K562 (cell line): ENCODE measurements around the gene KLK6. TPM values are rescaled to one million over a fixed set of nuclear protein-coding genes. Genes with fewer than 3 reads are reported as not detected.

Source experiments
- ATAC-seq: fragments of 200-7000 bp; cut with Tn5 transposase; 3 replicates; pipeline ENCODE4 v1.9.1; 2020; ENCODE audit warnings: moderate library complexity
- BruUV-seq: library from RNA; stranded (reverse); fragments of 400-500 nt; replicated peaks from 2 replicates; lab custom pipeline; 2021; lab: Mats Ljungman, UMichigan
- CTCF ChIA-PET: fragments of 300-600 bp; formaldehyde crosslinking; extraction: SDS; loops from one replicate; lab custom pipeline; 2021; ENCODE audit warnings: low intra/inter-chr PET ratio; lab: Yijun Ruan, JAX
- POLR2A ChIA-PET: fragments of 300-600, 350-650 bp; sonication (Branson Sonifier 250); formaldehyde crosslinking; extraction: SDS; loops from one replicate; lab custom pipeline; 2021; ENCODE audit warnings: antibody characterized with exemption, inconsistent platforms; lab: Yijun Ruan, JAX
- DNase-seq, 4 experiments: peaks; one replicate each; pipeline versions ENCODE4 v3.0.0 to v3.0.0-alpha.2; 2011 to 2018; ENCODE audit warnings: low spot score in 3 of 4, mixed read lengths in 3 of 4; ENCODE audit errors: extremely low read depth in 1 of 4
- FAIRE-seq: peaks from 2 replicates; lab custom pipeline; 2011; peaks lifted over from hg19 to GRCh38; lab: Jason Lieb, UNC
- H2AFZ ChIP-seq: 2 replicates; pipeline ENCODE4 v1.6.0; 2011; ENCODE audit warnings: low read depth, low read length, control low read depth, inconsistent platforms
- H3K27ac ChIP-seq: fragments of 200-600 bp; 3 replicates; pipeline ENCODE4 v1.8.0; 2011; ENCODE audit warnings: low read depth, mild to moderate bottlenecking, control low read depth, inconsistent platforms, low read length, moderate library complexity, mixed read lengths; ENCODE audit errors: extremely low read depth
- H3K27me3 ChIP-seq, 2 experiments: fragments of 300-600 bp in 1 of 2; 2 replicates in 1 of 2; 3 replicates in 1 of 2; pipeline versions ENCODE4 v1.6.0 to v1.8.0; 2011; ENCODE audit warnings: inconsistent platforms in 2 of 2, low read length in 2 of 2, mild to moderate bottlenecking in 1 of 2, mixed read lengths in 1 of 2, moderate library complexity in 1 of 2; ENCODE audit not compliant: control insufficient read depth in 2 of 2, insufficient read depth in 2 of 2
- H3K36me3 ChIP-seq: fragments of 300-600 bp; 3 replicates; pipeline ENCODE4 v1.8.0; 2011; ENCODE audit warnings: mild to moderate bottlenecking, low read length, inconsistent platforms; ENCODE audit not compliant: control insufficient read depth, insufficient read depth
- H3K4me1 ChIP-seq, 2 experiments: fragments of 200-600 bp in 1 of 2; replicated peaks in 1 of 2; 2 replicates in 1 of 2; 3 replicates in 1 of 2; pipeline versions ENCODE4 v1.5.1 to v1.8.0; 2011; ENCODE audit warnings: inconsistent platforms in 2 of 2, low read length in 2 of 2, mild to moderate bottlenecking in 1 of 2, mixed read lengths in 1 of 2, moderate library complexity in 1 of 2; ENCODE audit not compliant: control insufficient read depth in 2 of 2, insufficient read depth in 2 of 2
- H3K4me2 ChIP-seq: 2 replicates; pipeline ENCODE4 v1.6.1; 2011; ENCODE audit warnings: low read length, control low read depth, inconsistent platforms, mixed read lengths; ENCODE audit not compliant: insufficient read depth
- H3K4me3 ChIP-seq: fragments of 200-600 bp; sonication (generic), shearing (Covaris generic); 2 replicates; pipeline ENCODE4 v1.5.1; 2016; ENCODE audit warnings: control low read depth, inconsistent platforms
- H3K79me2 ChIP-seq: fragments of 200-600 bp; 3 replicates; pipeline ENCODE4 v1.8.0; 2011; ENCODE audit warnings: low read length, inconsistent platforms; ENCODE audit not compliant: control insufficient read depth, insufficient read depth
- H3K9ac ChIP-seq, 2 experiments: 2 replicates each; pipeline versions ENCODE4 v1.6.0 to v1.6.1; 2011; ENCODE audit warnings: low read depth in 2 of 2, low read length in 2 of 2, control low read depth in 1 of 2, inconsistent platforms in 1 of 2, mild to moderate bottlenecking in 1 of 2, mixed read lengths in 1 of 2; ENCODE audit not compliant: insufficient read depth in 1 of 2
- H3K9me1 ChIP-seq: one replicate; pipeline ENCODE4 v1.6.0; 2011; ENCODE audit warnings: inconsistent platforms, mild to moderate bottlenecking, low read length, moderate library complexity; ENCODE audit not compliant: control insufficient read depth, insufficient read depth
- H3K9me3 ChIP-seq: replicated peaks from 2 replicates; pipeline ENCODE4 v1.5.1; 2011; ENCODE audit warnings: low read depth, low read length, inconsistent platforms; ENCODE audit not compliant: control insufficient read depth, insufficient read depth
- H4K20me1 ChIP-seq: replicated peaks from 2 replicates; pipeline ENCODE4 v1.6.1; 2011; ENCODE audit warnings: low read length, inconsistent platforms, mixed read lengths; ENCODE audit not compliant: control insufficient read depth, insufficient read depth
- CHD2 ChIP-seq: IDR thresholded peaks from 2 replicates; pipeline ENCODE4 v1.6.1; 2011; ENCODE audit warnings: low read depth, low read length
- CHD4 ChIP-seq: fragments of 200-600 bp; sonication (generic); IDR thresholded peaks from 3 replicates; pipeline ENCODE4 v1.6.1; 2012; ENCODE audit warnings: low read depth, mild to moderate bottlenecking, mixed read lengths, low read length, inconsistent platforms; ENCODE audit not compliant: insufficient read depth, insufficient replicate concordance, poor library complexity, severe bottlenecking
- FOXJ2 ChIP-seq: fragments of 200-800 bp; sonication (Bioruptor generic); IDR thresholded peaks from 2 replicates; pipeline ENCODE4 v1.6.1; 2016; ENCODE audit warnings: missing genetic modification characterization, missing compliant biosample characterization
- GMEB1 ChIP-seq: fragments of 250-450 bp; sonication (Bioruptor Pico); IDR thresholded peaks from 2 replicates; pipeline ENCODE4 v1.4.0; 2020; ENCODE audit warnings: mild to moderate bottlenecking
- ILF3 ChIP-seq: fragments of 450-650 bp; IDR thresholded peaks from 2 replicates; pipeline ENCODE4 v1.6.1; 2018; ENCODE audit warnings: antibody characterized with exemption, mild to moderate bottlenecking, moderate library complexity, borderline replicate concordance
- IRF2 ChIP-seq: sonication (generic); formaldehyde crosslinking; IDR thresholded peaks from 2 replicates; pipeline ENCODE4 v1.8.1; 2022; ENCODE audit warnings: mild to moderate bottlenecking, missing genetic modification reagents
- KLF10 ChIP-seq: fragments of 250-450 bp; sonication (Bioruptor Pico); IDR thresholded peaks from 2 replicates; pipeline ENCODE4 v1.6.1; 2021; ENCODE audit warnings: matching md5 sums
- MAX ChIP-seq: sonication (generic); formaldehyde crosslinking; IDR thresholded peaks from 2 replicates; pipeline ENCODE4 v1.9.0; 2022; ENCODE audit warnings: mild to moderate bottlenecking, missing genetic modification reagents
- MAZ ChIP-seq, 2 experiments: fragments of 450-650 bp in 1 of 2; sonication (generic) in 1 of 2; formaldehyde crosslinking; IDR thresholded peaks in 1 of 2; conservative IDR thresholded peaks in 1 of 2; 2 replicates each; pipeline versions ENCODE4 v1.4.0 to v1.5.0; 2020; ENCODE audit warnings: mild to moderate bottlenecking in 1 of 2, missing genetic modification reagents in 1 of 2
- MLLT1 ChIP-seq, 2 experiments: fragments of 450-650 bp; IDR thresholded peaks; 2 replicates each; pipeline ENCODE4 v1.6.1; 2016
- SMARCA4 ChIP-seq: fragments of 450-650 bp; IDR thresholded peaks from 2 replicates; pipeline ENCODE4 v1.6.1; 2016
- SRSF3 ChIP-seq: fragments of 200-400 bp; formaldehyde crosslinking; IDR thresholded peaks from 2 replicates; pipeline ENCODE4 v1.6.1; 2016; ENCODE audit warnings: mild to moderate bottlenecking, low read length, moderate library complexity; ENCODE audit not compliant: insufficient read depth
- TRIM24 ChIP-seq, 2 experiments: fragments of 450-650 bp; IDR thresholded peaks; 2 replicates each; pipeline ENCODE4 v1.6.1; 2016
- ZNF217 ChIP-seq: sonication (generic); formaldehyde crosslinking; IDR thresholded peaks from 2 replicates; pipeline ENCODE4 v1.8.0; 2022; ENCODE audit warnings: mild to moderate bottlenecking, missing genetic modification reagents
- ZNF282 ChIP-seq: sonication (generic); formaldehyde crosslinking; IDR thresholded peaks from 2 replicates; pipeline ENCODE4 v1.8.1; 2023; ENCODE audit warnings: missing genetic modification reagents
- ZNF431 ChIP-seq: sonication (generic); formaldehyde crosslinking; IDR thresholded peaks from 2 replicates; pipeline ENCODE4 v1.8.0; 2022; ENCODE audit warnings: mild to moderate bottlenecking, missing genetic modification reagents
- WGBS: fragments of 100-300 bp; shearing (Covaris generic); methylation state at CpG from one replicate; pipeline ENCODE4 v1.1.6; 2016; ENCODE audit warnings: low coverage, mixed read lengths; ENCODE audit not compliant: insufficient coverage; ENCODE audit errors: missing lambda C conversion rate; 5-methylcytosine and 5-hydroxymethylcytosine counted together
- in situ Hi-C: fragments of 300-500 bp; cut with MboI; formaldehyde crosslinking; loops from 4 replicates; pipeline ENCODE4 v1.15.0; 2018; ENCODE audit warnings: inconsistent platforms, mixed read lengths
- intact Hi-C: fragments of 100-400 bp; cut with micrococcal nuclease; formaldehyde crosslinking; loops from 2 replicates; pipeline ENCODE4 v1.14.2; 2022
- polyA plus RNA-seq, 8 experiments: library from polyadenylated mRNA; depleted of rRNA in 4 of 8; stranded (reverse) in 5 of 8; unstranded in 3 of 8; fragments of >200 nt; fragmentation: Nextera tagmentation in 2 of 8; fragmentation: Illumina TruSeq in 1 of 8; extraction: Ambion mirVana in 2 of 8; extraction: Trizol in 1 of 8; gene quantifications; 2 replicates each; pipeline versions ENCODE4 v1.2.1 to v1.2.3, GENCODE V29; 2011 to 2014; ENCODE audit warnings: inconsistent platforms in 1 of 8, missing spikeins in 1 of 8
- total RNA-seq, 7 experiments: library from RNA; depleted of rRNA in 6 of 7; stranded (reverse); fragments of >200 nt in 6 of 7; fragmentation: Illumina TruSeq in 2 of 7; extraction: Trizol in 2 of 7; gene quantifications; 2 replicates each; pipeline versions ENCODE4 v1.2.1 to v1.2.3, GENCODE V29; 2011 to 2021; ENCODE audit warnings: low replicate concordance in 1 of 7

Gene KLK6
- total and polyA plus RNA-seq, 9 of the 15 experiments (the other 6 are each of a cell fraction or from before 2014, with no cell fraction given) = not detected

DNA sequence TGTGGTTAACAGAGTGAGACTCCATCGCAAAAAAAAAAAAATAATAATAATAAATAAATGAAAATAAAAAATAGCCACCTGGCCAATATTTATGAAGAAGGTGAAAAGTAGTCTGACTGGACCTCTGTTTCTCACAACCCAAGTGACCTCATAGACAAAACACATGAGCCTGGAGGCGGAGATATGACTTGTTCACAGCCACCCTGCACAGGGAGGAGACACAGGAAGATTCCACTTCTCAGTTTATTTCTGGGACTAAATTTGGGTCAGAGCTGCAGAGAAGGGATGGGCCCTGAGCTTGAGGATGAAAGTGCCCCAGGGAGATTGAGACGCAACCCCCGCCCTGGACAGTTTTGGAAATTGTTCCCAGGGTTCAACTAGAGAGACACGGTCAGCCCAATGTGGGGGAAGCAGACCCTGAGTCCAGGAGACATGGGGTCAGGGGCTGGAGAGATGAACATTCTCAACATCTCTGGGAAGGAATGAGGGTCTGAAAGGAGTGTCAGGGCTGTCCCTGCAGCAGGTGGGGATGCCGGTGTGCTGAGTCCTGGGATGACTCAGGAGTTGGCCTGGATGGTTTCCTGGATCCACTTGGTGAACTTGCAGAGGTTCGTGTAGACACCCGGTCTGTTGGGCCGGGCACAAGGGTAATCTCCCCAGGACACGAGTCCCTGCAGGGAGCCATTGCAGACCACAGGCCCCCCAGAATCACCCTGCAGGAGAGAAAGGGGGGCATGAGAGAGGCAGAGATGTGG lies 26.1 kb downstream of the KLK6 start:
- ChIA-PET POLR2A (no interaction called here), CTCF (no interaction called here)
- no peak for DNase-seq
- H3K79me2 ChIP-seq = no peaks in the 10 kb centered on the region
- no peaks in the 10 kb centered on the region for H4K20me1 ChIP-seq
- H3K36me3 ChIP-seq = no peaks in the 10 kb centered on the region
- no peaks in the 10 kb centered on the region for H3K4me1 ChIP-seq
- in situ Hi-C loops (no loop called here), intact Hi-C loops (no loop called here)
- no peak overlapping the region for H3K27ac ChIP-seq
- no peak overlapping the region for H3K9ac ChIP-seq
- H3K9me3 ChIP-seq = no peaks in the 10 kb centered on the region
- WGBS = 1% methylated on average over 10 of the region's 10 CpGs
- H3K9me1 ChIP-seq = no peaks in the 10 kb centered on the region
- no peak overlapping the region for H3K4me2 ChIP-seq
- no peak for ATAC-seq
- no peak for FAIRE-seq
- no peak overlapping the region for H3K4me3 ChIP-seq
- BruUV-seq = no TSS peak
- peaks cover 5 to 9% of the 10 kb centered on the region in 2 experiments; a peak in 4 of 5 replicates for H3K27me3 ChIP-seq
- no peak overlapping the region for H2AFZ ChIP-seq
- TF ChIP-seq KLF10 (CRISPR knock-in tag) (no peak), ILF3 (no peak), MLLT1 (IDR thresholded peaks at IDR 0.05) (no peak), MAZ (CRISPR knock-in tag; conservative IDR thresholded peaks at IDR 0.05 in 1 of 2, IDR thresholded peaks at IDR 0.05 in 1 of 2) (no peak), CHD2 (no peak), ZNF282 (CRISPR knock-in tag) (no peak), IRF2 (CRISPR knock-in tag) (no peak), GMEB1 (CRISPR knock-in tag) (no peak), SRSF3 (no peak), ZNF431 (CRISPR knock-in tag) (no peak), CHD4 (no peak), FOXJ2 (tag) (no peak), TRIM24 (IDR thresholded peaks at IDR 0.05) (no peak), SMARCA4 (no peak), MAX (CRISPR knock-in tag) (no peak), ZNF217 (no peak)
